Measurements from ENCODE around the gene CFAP97D2. TPM values are rescaled to one million over a fixed set of nuclear protein-coding genes. Genes with fewer than 3 reads are reported as not detected.

CFAP97D2 gene
- total RNA-seq, 1 donor from 2014 or later, result not detected

GRCh38 chr13:114269281-114269770 is 90.3 kb downstream of the CFAP97D2 start:
- Histone ChIP-seq H3K4me3 (ENCODE audit: low read length in 3 of 3) (no peak overlapping the region), H3K27ac (ENCODE audit: low read depth, low read length) (no peak overlapping the region), H3K9ac (ENCODE audit: low read depth in 1 of 3, low read length in 3 of 3) (no peak overlapping the region), H3K36me3 (ENCODE audit: control insufficient read depth in 3 of 3, insufficient read depth in 3 of 3, low read length in 3 of 3) (peaks cover 35 to 64% (median 58%) of the 10 kb centered on the region in 3 donors), H3K4me1 (ENCODE audit: control insufficient read depth in 3 of 3, insufficient read depth in 3 of 3, low read length in 3 of 3) (no peaks in the 10 kb centered on the region), H3K9me3 (ENCODE audit: control insufficient read depth in 3 of 3, low read length in 3 of 3) (no peaks in the 10 kb centered on the region), H3K27me3 (ENCODE audit: control insufficient read depth in 3 of 3, insufficient read depth in 3 of 3, low read length in 3 of 3) (no peaks in the 10 kb centered on the region)

Small RNA genes lying within 50 kb of the gene (small RNA-seq; reads per million reads assigned to genes)
- gene MIR548AR, result not detected

Other genes starting within 250 kb of the CFAP97D2 start
- under 0.01 TPM for gene C13orf46, start 205.2 kb upstream of the CFAP97D2 start, total RNA-seq
- gene RASA3, start 46.6 kb upstream of the CFAP97D2 start, total RNA-seq, result 14.1 TPM
- gene CDC16, start 55.6 kb downstream of the CFAP97D2 start, total RNA-seq, result 64.2 TPM
- 14.1 TPM for gene UPF3A, start 102.3 kb downstream of the CFAP97D2 start, total RNA-seq
- 5.2 TPM for gene CHAMP1, start 135.2 kb downstream of the CFAP97D2 start, total RNA-seq